ENCODE measurements around the gene CCDC85B.

Gene CCDC85B

DNA sequence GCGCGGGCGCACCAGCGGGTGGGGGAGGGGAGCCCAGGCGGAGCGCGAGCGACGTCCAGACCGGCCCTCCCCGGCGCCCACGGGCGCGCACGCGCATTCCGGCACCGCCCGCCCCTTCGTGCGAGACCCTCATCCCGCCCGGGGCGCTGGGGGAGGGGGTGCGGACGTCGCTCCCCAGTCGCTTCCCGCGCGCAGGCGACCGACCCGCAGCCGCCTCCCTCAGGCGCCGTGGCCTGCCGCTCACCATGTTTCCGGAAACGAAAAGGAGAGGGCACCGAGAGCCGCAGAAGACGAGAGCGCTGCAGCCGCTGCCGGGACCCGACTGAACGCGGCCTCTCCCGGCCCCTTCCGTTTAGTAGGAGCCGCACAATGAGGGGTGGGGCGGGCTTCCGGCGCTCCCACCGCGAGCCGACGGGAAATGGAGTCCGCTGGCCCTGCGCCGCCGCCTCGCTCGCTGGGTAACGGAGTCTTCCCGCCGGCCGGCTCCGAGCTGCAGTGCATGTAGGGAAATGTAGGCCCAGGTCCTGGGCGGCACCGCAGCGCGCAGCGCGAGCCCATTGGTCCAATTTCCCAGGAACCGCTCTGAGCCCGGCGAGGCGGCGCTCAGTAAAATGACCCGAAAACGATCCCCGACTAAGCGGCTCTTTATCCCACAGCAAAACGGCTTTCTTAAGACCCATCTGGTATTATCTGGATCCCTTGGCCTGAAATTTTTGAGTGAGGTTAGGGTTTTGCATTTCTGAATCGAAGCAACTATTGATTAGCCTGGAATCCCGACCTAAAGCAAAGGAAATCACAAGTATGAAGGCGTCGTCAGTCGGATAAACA is 32.4 kb upstream of the CCDC85B start, which contains the start of gene CFL1:
Gene CFL1 (minus strand): TSS at position 328 of the 828 bp plus-strand sequence. CDS start 81 bp downstream, at position 247.
- peak; percentile 95 for DNase-seq (ENCODE audit: low read depth)

DNA sequence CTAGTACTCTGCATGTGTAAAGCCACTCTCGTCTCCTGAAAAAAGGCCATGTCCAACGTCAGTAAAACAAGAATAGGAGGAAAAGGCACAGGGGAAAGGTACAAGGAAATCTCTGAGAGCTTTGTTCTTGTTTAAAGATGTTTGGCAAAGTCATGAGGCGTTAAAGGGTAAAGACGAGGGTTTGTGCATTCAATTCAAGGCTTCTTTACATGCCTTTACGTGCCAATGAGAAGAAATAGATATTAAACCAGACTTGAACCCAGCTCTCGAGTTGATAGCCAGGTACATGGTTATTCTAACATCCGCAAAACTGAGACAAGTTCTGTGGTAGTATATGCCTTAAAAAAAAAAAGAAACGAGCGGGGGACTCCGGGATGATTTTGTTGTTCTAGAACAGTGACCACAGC is 31.8 kb upstream of the CCDC85B start:
- DNase-seq (ENCODE audit: low read depth) = no peak

DNA sequence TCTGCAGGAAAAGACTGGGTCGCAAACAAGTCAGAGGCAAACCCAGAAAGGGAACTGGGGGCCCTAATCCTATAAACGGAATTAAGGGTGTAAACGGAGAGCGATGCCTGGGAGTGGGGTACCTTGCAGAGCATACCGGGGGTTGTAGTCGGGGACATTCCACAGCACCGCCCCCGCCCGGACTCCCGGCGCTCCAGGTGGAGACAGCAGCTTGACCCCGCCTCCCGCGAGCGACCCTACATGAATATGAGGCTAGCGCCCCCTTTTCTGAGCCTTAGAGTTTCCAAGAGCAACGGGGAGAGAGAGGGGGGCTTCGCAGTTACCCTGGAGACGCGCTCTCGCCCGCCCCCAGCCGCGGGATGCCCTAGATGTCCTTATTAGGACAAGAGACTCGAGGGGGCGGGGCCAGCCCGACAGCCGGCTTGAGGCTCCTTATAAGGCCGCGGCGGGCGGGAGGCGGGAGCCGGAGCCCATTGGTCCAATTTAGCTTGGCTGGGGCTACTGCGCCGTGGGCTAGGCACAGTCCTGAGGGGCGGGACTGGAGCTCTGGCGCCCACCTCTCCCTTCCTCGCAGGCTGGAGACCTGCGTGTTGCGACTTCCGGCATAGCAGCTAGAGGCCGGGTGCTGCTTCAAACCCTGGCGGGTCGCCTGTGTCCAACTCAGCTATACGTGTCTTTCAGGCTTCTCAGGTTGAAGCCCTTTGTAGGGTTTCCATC is 31.2 kb upstream of the CCDC85B start:
- peak; percentile 95 for DNase-seq (ENCODE audit: low read depth)

DNA sequence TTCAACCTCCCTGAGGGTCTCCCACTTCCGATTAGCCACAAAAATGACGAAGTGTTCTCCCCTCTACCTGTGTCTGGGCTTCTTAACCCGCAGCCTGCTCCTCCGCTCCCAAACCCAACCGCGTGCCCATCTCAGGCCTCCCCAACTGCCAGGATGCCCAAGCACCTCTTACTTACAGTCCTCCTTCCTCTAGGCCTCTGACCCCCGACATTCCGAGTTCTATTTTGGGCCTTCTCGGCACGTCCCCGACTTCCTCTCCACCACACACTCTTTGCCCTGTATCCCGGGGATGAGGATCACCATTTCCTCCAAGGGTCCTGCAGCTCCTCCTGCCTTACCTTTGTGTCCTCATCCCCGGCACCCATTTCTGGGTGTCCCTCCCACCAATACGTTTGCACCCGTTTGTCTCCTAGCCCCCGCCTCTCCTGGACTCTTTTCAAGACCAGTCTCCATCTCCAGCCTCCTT is 30.6 kb upstream of the CCDC85B start:
- DNase-seq (ENCODE audit: low read depth) = peak; percentile 24

DNA sequence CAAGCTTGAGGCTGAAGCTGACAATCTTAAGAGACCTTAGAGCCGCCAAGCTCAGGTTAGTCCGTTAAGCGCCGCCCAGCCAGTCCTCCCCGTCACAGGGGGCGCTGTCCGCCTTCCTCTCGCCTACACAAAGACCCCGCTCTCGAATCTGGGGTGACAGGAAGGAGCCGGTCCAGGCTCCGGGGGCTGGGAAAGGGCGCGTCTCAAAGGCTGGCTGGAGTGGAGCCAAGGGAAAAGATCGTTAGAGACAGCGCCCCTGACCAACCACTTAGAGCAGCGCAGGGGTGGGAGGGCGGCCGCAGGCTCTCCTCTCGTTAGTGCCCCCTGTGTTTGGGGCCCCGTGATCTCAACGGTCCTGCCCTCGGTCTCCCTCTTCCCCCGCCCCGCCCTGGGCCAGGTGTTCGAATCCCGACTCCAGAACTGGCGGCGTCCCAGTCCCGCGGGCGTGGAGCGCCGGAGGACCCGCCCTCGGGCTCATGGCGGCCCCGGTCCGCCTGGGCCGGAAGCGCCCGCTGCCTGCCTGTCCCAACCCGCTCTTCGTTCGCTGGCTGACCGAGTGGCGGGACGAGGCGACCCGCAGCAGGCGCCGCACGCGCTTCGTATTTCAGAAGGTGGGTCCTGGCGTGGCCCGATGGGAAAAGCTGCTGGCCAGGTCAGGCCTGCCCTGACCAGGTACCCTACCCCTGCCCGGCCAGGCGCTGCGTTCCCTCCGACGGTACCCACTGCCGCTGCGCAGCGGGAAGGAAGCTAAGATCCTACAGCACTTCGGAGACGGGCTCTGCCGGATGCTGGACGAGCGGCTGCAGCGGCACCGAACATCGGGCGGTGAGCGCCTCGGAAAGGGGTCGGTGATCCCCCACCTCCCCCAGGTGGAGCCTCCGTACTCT is 30.0 kb upstream of the CCDC85B start, which contains the start of gene MUS81:
Gene MUS81 (plus strand): TSS at position 156 of the 887 bp plus-strand sequence. CDS start 321 bp downstream, at position 477.
- DNase-seq (ENCODE audit: low read depth) = peak; percentile 97

DNA sequence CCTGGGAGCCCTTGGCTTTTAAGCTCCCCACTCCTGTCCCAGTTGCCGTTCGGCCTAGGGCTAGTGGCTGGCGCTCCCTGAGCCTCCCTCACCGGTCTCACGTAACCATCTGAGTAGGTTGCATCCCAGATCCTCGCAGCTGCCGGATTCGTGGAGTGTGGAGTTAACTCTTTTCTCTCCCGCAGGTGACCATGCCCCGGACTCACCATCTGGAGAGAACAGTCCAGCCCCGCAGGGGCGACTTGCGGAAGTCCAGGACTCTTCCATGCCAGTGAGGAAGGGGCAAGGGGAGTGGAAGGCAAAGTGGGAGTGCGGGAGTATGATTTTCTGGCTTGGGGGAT is 29.3 kb upstream of the CCDC85B start:
- DNase-seq (ENCODE audit: low read depth) = no peak

DNA sequence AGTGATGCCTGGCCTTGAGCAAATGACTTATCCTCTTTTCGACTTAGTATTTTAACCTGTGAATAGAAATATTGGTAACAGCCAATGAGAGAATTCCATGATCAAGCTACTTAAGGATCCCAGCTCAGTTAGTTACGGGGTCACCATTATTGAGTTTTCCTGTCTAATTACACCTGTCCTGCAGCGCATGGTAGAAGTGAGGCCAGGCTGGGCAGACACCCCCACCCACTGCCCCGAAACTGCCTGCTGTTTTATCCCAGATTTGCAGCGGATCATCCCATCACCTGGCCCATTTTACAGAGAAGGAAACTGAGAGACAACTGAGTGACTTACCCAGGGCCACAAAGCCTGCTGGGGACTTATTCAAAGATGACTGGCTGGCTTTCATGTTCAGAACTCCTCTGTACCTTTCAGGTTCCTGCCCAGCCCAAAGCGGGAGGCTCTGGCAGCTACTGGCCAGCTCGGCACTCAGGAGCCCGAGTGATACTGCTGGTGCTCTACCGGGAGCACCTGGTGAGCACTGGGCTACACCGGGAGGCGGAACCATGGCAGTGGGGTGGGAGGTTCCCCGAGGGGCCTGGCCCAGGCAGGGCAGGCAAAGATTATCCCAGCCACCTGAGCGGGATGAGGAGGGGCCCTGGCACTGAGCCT is 28.8 kb upstream of the CCDC85B start:
- DNase-seq (ENCODE audit: low read depth) = no peak

DNA sequence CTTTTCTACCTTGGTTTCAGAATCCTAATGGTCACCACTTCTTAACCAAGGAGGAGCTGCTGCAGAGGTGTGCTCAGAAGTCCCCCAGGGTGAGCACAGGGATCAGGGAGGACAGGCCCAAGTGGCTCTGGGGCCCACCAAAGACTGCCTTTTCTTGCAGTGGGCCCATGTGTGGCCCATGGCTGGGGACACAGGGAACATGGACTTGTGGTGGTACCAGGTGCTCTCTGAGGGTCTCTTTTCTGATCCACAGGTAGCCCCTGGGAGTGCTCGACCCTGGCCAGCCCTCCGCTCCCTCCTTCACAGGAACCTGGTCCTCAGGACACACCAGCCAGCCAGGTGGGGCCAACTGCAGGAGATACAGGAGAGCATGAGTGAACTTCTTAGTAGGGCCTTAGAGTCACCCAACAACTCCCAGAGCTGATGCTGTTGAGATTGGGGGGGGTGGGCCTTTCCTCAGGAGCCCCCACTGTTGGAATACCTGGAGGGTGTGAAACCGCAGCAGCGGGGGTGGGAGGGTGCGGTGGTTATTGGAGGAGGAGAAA is 28.2 kb upstream of the CCDC85B start:
- no peak for DNase-seq (ENCODE audit: low read depth)

DNA sequence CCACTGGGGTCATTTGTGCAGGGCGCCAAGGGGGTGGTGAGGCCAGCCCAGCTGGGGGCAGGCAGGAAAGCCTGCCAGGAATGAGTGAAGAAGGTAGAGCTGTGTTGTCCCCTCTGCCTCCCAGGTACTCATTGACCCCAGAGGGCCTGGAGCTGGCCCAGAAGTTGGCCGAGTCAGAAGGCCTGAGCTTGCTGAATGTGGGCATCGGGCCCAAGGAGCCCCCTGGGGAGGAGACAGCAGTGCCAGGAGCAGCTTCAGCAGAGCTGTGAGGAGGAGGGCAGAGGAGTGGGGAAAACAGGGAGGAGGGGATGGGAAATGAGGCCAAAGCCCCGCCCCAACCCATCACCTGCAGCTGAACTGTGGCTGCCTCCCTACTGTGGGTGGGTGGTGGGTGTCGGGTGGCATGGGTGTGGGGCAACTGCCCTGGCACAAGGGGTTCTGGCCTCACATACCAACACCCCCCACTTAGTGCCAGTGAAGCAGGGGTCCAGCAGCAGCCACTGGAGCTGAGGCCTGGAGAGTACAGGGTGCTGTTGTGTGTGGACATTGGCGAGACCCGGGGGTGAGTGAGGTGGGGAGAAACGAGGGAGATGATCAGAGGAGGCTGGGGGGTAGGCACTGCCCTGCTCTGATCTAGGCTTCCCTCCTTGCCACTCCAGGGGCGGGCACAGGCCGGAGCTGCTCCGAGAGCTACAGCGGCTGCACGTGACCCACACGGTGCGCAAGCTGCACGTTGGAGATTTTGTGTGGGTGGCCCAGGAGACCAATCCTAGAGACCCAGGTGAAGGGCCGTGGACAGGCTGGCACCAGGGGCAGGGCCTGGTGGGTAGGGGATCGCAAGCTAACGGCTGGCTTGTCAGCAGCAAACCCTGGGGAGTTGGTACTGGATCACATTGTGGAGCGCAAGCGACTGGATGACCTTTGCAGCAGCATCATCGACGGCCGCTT is 27.3 kb upstream of the CCDC85B start:
- DNase-seq (ENCODE audit: low read depth) = no peak

DNA sequence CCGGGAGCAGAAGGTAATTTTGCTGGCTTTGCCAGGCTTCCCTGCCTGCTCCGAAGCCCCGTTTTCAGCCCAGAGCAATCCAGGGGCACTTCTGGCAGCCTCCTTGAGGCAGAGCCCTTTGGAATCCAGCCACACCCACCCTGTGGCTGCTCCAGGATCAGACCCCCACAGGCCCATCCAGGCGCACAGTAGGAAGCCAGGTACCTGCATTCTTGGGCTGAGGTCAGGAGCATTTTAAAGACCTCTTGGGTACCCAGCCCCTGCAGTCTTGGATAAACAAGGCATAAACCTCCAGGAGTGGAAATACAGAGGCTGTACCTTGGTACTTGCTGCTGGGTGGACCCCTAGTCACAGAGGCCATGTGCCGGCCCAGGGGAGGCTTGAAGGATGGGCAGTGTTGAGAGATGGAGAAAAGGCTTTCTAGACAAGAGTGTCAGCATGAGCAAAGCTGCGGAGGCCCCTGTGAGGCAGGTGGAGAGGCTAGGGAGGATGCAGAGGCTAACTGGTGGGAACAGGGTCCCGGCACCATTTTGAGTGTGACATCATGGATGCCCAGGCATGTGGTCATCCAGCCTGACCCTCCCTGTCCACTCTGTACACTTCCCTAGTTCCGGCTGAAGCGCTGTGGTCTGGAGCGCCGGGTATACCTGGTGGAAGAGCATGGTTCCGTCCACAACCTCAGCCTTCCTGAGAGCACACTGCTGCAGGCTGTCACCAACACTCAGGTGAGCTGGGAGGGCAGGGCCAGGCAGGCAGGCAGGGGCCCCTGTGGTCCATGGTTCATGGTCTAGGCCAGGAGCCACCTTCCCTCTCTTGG is 26.4 kb upstream of the CCDC85B start:
- DNase-seq (ENCODE audit: low read depth) = no peak

DNA sequence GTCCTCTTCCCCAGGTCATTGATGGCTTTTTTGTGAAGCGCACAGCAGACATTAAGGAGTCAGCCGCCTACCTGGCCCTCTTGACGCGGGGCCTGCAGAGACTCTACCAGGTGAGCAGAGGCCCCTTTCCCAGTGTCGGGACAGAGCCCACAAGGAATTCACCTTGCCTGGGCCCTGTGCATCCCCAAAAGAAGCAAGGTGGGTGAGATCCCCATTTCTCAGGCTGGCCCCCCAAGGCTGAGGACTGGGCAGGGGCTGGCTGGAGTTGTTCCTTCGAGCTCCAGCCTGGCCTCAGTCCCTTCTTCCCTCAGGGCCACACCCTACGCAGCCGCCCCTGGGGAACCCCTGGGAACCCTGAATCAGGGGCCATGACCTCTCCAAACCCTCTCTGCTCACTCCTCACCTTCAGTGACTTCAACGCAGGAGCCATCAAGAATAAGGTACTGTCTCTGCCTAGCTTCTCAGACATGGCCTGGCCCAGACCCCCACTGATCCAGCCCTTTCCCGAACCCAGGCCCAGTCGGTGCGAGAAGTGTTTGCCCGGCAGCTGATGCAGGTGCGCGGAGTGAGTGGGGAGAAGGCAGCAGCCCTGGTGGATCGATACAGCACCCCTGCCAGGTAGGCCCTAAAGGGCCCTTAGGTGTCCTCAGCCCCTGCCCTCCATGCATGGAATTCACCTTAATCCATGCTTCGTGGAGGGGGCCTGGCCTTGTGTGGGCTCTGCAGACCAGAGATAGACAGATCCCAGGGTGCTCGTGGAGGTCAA is 25.6 kb upstream of the CCDC85B start:
- DNase-seq (ENCODE audit: low read depth) = no peak

DNA sequence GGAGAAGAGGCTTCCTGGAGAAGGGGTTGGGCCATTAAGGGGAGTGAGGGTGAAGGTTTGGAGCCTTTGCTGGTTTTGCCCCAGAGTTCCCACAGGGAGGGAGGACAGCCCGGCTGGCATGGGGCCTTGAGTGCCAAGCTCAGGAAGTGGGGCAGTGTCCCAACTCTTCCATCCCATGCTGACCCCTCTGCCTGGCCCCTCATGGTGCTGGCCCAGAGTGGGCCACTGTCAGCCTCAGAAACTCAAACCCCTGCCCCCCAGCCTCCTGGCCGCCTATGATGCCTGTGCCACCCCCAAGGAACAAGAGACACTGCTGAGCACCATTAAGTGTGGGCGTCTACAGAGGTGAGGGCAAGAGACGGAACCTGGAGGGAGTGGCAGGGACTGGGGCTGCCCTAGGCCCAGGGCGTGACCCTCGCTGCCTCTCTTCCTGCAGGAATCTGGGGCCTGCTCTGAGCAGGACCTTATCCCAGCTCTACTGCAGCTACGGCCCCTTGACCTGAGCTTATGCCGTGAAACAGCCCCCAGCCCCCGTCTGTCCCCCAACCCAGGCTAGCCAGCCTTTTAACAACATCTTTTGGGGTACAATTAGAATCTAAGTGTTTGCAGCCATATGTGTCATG is 24.8 kb upstream of the CCDC85B start:
- DNase-seq (ENCODE audit: low read depth) = no peak

DNA sequence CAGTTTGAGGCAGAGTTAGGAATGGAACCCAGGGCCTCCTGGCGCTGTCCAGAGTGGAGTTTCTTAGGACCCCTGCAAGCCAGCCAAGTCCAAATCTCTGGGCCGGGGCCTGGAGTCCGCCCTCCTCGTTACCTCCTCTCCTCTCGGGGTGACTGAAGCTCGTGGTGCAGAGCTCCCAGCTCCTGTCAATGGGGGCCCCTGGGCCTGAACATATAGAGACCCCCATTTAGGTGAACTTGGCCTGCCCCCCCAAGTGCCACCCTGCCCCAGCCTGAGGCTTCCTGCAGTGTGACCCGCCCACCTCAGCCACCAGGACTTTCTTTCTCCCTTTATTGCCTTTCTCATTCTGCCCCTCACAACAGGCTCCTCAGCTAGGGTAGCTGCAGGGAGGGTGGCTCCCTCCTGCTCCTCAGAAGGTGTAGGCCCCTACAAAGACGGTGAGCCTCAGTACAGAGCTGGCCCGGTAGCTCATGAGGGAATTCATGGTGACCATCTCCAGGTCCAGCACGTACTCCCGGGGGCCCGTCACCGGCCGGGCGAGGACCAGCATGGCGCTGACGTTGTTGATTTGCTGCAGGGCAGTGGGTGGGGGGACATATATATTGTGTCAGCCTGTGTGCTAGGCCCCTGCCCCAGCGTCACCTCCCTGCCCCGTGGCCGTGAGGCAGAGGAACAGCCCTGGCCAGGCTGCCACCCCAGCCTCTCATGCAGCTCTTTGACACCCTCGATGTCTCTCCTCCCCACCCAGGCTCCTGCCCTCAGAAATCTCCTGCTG is 23.8 kb upstream of the CCDC85B start:
- DNase-seq (ENCODE audit: low read depth) = no peak

DNA sequence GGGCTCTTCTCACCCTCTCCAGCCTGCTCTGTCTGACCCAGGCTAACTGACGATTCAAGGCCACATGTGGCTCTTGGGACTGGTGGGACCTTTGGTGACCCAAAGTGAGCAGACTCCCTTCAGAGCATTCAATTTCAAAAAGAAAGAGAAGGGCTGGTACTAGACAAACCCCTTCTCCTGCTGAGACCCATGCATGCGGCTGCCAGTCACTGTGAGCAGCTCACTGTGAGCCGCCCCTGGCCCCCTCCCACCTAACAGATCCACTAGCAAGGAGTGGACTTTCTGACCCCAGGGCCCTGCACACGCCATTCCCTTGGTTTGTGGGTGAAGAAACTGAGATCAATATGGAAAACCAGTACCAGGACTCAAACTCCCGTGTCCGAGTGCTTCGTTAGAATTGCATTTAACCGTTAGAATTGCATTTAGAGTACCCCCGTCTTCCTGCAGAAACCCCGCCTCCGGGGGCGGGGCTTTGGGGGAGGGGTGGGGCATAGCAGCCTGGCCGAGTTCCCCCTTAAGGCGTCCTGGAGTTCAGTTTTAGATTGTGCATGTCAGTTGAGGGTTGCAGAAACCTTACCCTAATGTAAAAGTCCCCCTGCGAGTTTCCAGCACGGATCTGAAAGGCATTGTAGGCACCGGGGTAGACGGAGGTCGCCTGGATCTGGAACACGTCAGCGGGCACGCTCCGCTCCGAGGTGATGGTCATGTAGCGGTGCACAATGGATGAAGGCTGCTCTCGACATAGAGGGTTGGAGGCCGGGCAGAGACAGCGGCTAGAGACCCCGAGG is 23.0 kb upstream of the CCDC85B start:
- DNase-seq (ENCODE audit: low read depth) = no peak

DNA sequence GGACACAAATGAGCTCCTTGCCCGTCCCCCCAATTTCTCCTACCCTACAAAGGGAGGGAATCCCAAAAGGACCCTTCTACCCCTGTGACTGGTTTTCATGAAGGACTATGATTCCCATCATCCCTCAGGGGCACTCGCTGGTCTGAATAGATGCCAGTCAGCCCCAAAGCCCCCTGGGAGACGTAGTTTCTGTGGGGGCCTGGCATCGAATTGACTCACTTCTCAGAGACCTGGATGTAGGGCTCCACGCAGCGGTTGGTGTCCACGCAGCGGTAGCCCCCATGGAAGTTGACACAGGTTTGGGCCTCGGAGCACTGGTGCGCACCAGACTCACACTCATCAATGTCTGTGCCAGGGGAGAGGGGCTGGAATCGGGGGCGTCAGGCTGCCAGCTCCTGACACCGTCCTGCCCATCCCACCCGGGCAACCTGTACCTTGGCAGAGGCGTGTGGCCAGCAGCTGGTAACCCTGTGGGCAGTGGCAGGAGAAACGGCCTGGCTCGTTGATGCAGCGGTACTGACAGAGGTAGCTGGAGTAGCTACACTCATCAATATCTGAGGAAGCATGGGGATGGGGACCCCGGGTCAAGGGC is 22.3 kb upstream of the CCDC85B start:
- DNase-seq (ENCODE audit: low read depth) = no peak

DNA sequence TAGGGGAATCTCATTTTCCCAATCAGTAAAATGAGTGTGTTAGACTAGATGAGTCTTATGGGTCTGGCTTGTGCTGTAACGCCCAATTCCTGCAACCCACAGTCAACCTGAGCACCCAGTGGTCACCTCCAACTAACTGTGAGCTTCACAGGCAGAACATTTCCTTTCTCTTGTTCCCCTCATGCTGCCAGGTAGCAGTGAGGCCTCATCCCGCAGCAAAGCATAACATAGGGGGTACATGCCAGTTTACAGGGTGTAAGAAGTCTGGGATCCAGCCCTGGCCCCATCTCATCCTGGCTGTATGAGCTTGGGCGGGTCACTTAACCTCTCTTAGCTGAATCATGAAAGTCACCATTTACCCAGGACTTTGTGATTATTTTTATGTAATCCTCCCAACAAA is 21.6 kb upstream of the CCDC85B start:
- DNase-seq (ENCODE audit: low read depth) = no peak
